GM23338 (cell line): Measurements from ENCODE around the gene ZNF692. TPM values are rescaled to one million over a fixed set of nuclear protein-coding genes. Genes with fewer than 3 reads are reported as not detected.

Experiments
- ATAC-seq: fragments of 200-7000 bp; cut with Tn5 transposase; 3 replicates; pipeline ENCODE4 v1.9.1; 2020
- DNase-seq: peaks from one replicate; pipeline ENCODE4 v3.0.0-alpha.2; 2015; ENCODE audit warnings: low spot score
- H2AFZ ChIP-seq: fragments of 200-600 bp; sonication (generic); 2 replicates; pipeline ENCODE4 v1.8.0; 2016; ENCODE audit warnings: antibody characterized with exemption, mild to moderate bottlenecking, moderate library complexity
- H3F3A ChIP-seq: fragments of 200-600 bp; sonication (generic); replicated peaks from 2 replicates; pipeline ENCODE4 v1.8.0; 2017; ENCODE audit warnings: antibody characterized with exemption, mixed run types, low read depth
- H3K27ac ChIP-seq: fragments of 200-600 bp; sonication (generic); 2 replicates; pipeline ENCODE4 v1.6.1; 2016; ENCODE audit warnings: low read depth
- H3K27me3 ChIP-seq: fragments of 200-600 bp; sonication (generic); 2 replicates; pipeline ENCODE4 v1.8.0; 2016; ENCODE audit warnings: mild to moderate bottlenecking, mixed run types, moderate library complexity; ENCODE audit not compliant: insufficient read depth
- H3K36me3 ChIP-seq: fragments of 200-600 bp; sonication (generic); 2 replicates; pipeline ENCODE4 v1.8.0; 2016; ENCODE audit warnings: mild to moderate bottlenecking; ENCODE audit not compliant: insufficient read depth
- H3K4me1 ChIP-seq: fragments of 200-600 bp; sonication (generic); 2 replicates; pipeline ENCODE4 v1.8.0; 2016; ENCODE audit warnings: mild to moderate bottlenecking, moderate library complexity; ENCODE audit not compliant: insufficient read depth
- H3K4me2 ChIP-seq: fragments of 200-600 bp; sonication (generic); 2 replicates; pipeline ENCODE4 v1.7.1; 2017; ENCODE audit warnings: mixed run types
- H3K4me3 ChIP-seq: fragments of 200-600 bp; sonication (generic); 2 replicates; pipeline ENCODE4 v1.6.1; 2016; ENCODE audit warnings: mixed run types
- H3K79me2 ChIP-seq: fragments of 200-600 bp; sonication (generic); replicated peaks from 2 replicates; pipeline ENCODE4 v1.8.0; 2017; ENCODE audit warnings: mild to moderate bottlenecking; ENCODE audit not compliant: insufficient read depth
- H3K9me2 ChIP-seq: fragments of 200-600 bp; sonication (generic); 2 replicates; pipeline ENCODE4 v1.8.0; 2017; ENCODE audit not compliant: insufficient read depth
- H4K20me1 ChIP-seq: fragments of 200-600 bp; sonication (generic); replicated peaks from 2 replicates; pipeline ENCODE4 v1.8.0; 2017; ENCODE audit warnings: mild to moderate bottlenecking; ENCODE audit not compliant: insufficient read depth
- H3K27ac Mint-ChIP-seq: 2 replicates; pipeline ENCODE4 v1.8.0; 2020; ENCODE audit warnings: inconsistent platforms, mild to moderate bottlenecking, moderate library complexity, mixed read lengths
- H3K27me3 Mint-ChIP-seq: 3 replicates; pipeline ENCODE4 v1.8.0; 2022; ENCODE audit warnings: low read depth, mild to moderate bottlenecking, moderate library complexity, mixed read lengths, inconsistent platforms; ENCODE audit not compliant: insufficient read depth, poor library complexity
- H3K36me3 Mint-ChIP-seq: 3 replicates; pipeline ENCODE4 v1.8.0; 2021; ENCODE audit warnings: low read depth, mild to moderate bottlenecking, inconsistent platforms, moderate library complexity, mixed read lengths
- H3K4me1 Mint-ChIP-seq: 3 replicates; pipeline ENCODE4 v1.8.0; 2020; ENCODE audit warnings: mild to moderate bottlenecking, inconsistent platforms, mixed read lengths
- H3K4me3 Mint-ChIP-seq: 3 replicates; pipeline ENCODE4 v1.8.0; 2021; ENCODE audit warnings: moderate library complexity, mild to moderate bottlenecking, inconsistent platforms, mixed read lengths
- H3K9me3 Mint-ChIP-seq: 3 replicates; pipeline ENCODE4 v1.8.0; 2020; ENCODE audit warnings: moderate library complexity, mild to moderate bottlenecking, inconsistent platforms, mixed read lengths
- CREB1 ChIP-seq: fragments of 250-450 bp; sonication (Bioruptor Pico); IDR thresholded peaks from 2 replicates; pipeline ENCODE4 v1.5.0; 2020; ENCODE audit warnings: low read depth, mild to moderate bottlenecking, moderate library complexity
- POLR2AphosphoS5 ChIP-seq: IDR thresholded peaks from 2 replicates; pipeline ENCODE4 v1.6.1; 2016; ENCODE audit warnings: antibody characterized with exemption, low read depth
- ZNF331 ChIP-seq: fragments of 250-450 bp; sonication (Bioruptor Pico); IDR thresholded peaks from 2 replicates; pipeline ENCODE4 v1.5.0; 2020; ENCODE audit warnings: low read depth, mild to moderate bottlenecking, moderate library complexity
- ZNF462 ChIP-seq: fragments of 250-450 bp; sonication (Bioruptor Pico); IDR thresholded peaks from 2 replicates; pipeline ENCODE4 v1.5.0; 2020; ENCODE audit warnings: mild to moderate bottlenecking, moderate library complexity
- polyA plus RNA-seq: library from polyadenylated mRNA; unstranded; fragments of >200 nt; fragmentation: Nextera tagmentation; extraction: Ambion mirVana; gene quantifications from 2 replicates; pipeline ENCODE4 v1.2.1, GENCODE V29; 2016
- total RNA-seq: library from RNA; depleted of rRNA; stranded (reverse); fragments of >200 nt; shearing (Covaris generic); gene quantifications from 2 replicates; pipeline ENCODE4 v1.2.3, GENCODE V29; 2014

ZNF692 gene
- total and polyA plus RNA-seq, 2 experiments from 2014 or later, result 41.2 to 57.1 TPM

- TF ChIP-seq ZNF462 (no peak), CREB1 (CRISPR knock-in tag) (no peak)
Observed at GRCh38 chr1:248839168-248839555, 19.7 kb downstream of the ZNF692 start (continued).

- H3K4me1 Mint-ChIP-seq, result peaks cover 5% of the 10 kb centered on the region
- H3K79me2 ChIP-seq, result no peaks in the 10 kb centered on the region; the same call in 1 of the 2 replicates
- H3K27ac Mint-ChIP-seq, result peak overlapping the region; percentile 92
- no peaks in the 10 kb centered on the region for H3K9me2 ChIP-seq
- H4K20me1 ChIP-seq, result peaks cover 8% of the 10 kb centered on the region; the same call in 1 of the 2 replicates
- peak overlapping the region; percentile 72 for H3K4me2 ChIP-seq
- H3K4me3 ChIP-seq, result peak overlapping the region; percentile 94
- H2AFZ ChIP-seq, result peak overlapping the region; percentile 81; the same call in 1 of the 2 replicates
- H3K36me3 Mint-ChIP-seq, result no peaks in the 10 kb centered on the region; the same call in 2 of the 3 replicates
- peaks cover 5% of the 10 kb centered on the region; the same call in 1 of the 2 replicates for H3F3A ChIP-seq
- peaks cover 10% of the 10 kb centered on the region for H3K4me1 ChIP-seq
- H3K9me3 Mint-ChIP-seq, result no peaks in the 10 kb centered on the region
- DNase-seq (peak; percentile 98), ATAC-seq (peak; percentile 84)
- peaks cover 7% of the 10 kb centered on the region; the same call in 1 of the 2 replicates for H3K27me3 ChIP-seq
- peak overlapping the region; percentile 83 for H3K27ac ChIP-seq
- no peaks in the 10 kb centered on the region for H3K36me3 ChIP-seq
- TF ChIP-seq ZNF331 (CRISPR knock-in tag) (no peak), POLR2AphosphoS5 (peak; percentile 16), CREB1 (CRISPR knock-in tag) (peak; percentile 91)
- H3K27me3 Mint-ChIP-seq, result peaks cover 3% of the 10 kb centered on the region
- H3K4me3 Mint-ChIP-seq, result no peak overlapping the region; the same call in 2 of the 3 replicates
Observed at GRCh38 chr1:248838357-248839167, 20.3 kb downstream of the ZNF692 start.
